Breast epithelium (tissue), 4 donors: Measurements from ENCODE around the gene TMA16. TPM values are rescaled to one million over a fixed set of nuclear protein-coding genes. Genes with fewer than 3 reads are reported as not detected.

Source experiments
- DNase-seq, 2 donors: peaks; one replicate each; pipeline ENCODE4 v3.0.0-alpha.2; 2019; ENCODE audit warnings: low spot score in 2 of 2
- H3K27ac ChIP-seq, 2 donors: fragments of 200-600 bp; sonication (generic) in 1 of 2; one replicate each; pipeline ENCODE4 v1.5.1; 2016 to 2019; ENCODE audit warnings: mild to moderate bottlenecking in 1 of 2
- H3K27me3 ChIP-seq, 2 donors: fragments of 200-600 bp; sonication (generic) in 1 of 2; one replicate each; pipeline versions ENCODE4 v1.5.1 to v1.6.0; 2017 to 2019; ENCODE audit warnings: control low read depth in 1 of 2, mild to moderate bottlenecking in 1 of 2
- H3K36me3 ChIP-seq: fragments of 200-600 bp; one replicate; pipeline ENCODE4 v1.5.1; 2019
- H3K4me1 ChIP-seq, 2 donors: fragments of 200-600 bp; sonication (generic); one replicate each; pipeline ENCODE4 v1.5.1; 2016 to 2019; ENCODE audit warnings: control low read depth in 1 of 2
- H3K4me3 ChIP-seq, 3 donors: fragments of 200-600 bp; sonication (generic); 1 replicate in 2 of 3; 2 replicates in 1 of 3; pipeline ENCODE4 v1.5.1; 2016 to 2019; ENCODE audit warnings: mild to moderate bottlenecking in 3 of 3, moderate library complexity in 2 of 3
- H3K9me3 ChIP-seq, 2 donors: fragments of 200-600 bp; sonication (generic) in 1 of 2; one replicate each; pipeline ENCODE4 v1.5.1; 2016 to 2019; ENCODE audit warnings: control low read depth in 1 of 2
- POLR2A ChIP-seq: fragments of 450-650 bp; IDR thresholded peaks from one replicate; pipeline ENCODE4 v1.6.1; 2016; ENCODE audit warnings: antibody characterized with exemption, mild to moderate bottlenecking, moderate library complexity
- POLR2AphosphoS5 ChIP-seq, 3 donors: sonication (generic); formaldehyde crosslinking; IDR thresholded peaks; one replicate each; pipeline ENCODE4 v1.6.1; 2017; ENCODE audit warnings: antibody characterized with exemption in 3 of 3
- intact Hi-C: fragments of 100-400 bp; cut with DNase I; formaldehyde crosslinking; loops from one replicate; pipeline ENCODE4 v1.15.1; 2023; ENCODE audit warnings: low total_unique reads
- total RNA-seq, 3 donors: library from RNA; depleted of rRNA; stranded (reverse); fragments of >200 nt; gene quantifications; one replicate each; pipeline ENCODE4 v1.1.0, GENCODE V29; 2016
- TF ChIP-seq, protein P1 (sequence below), 3 donors: fragments of 450-650 bp; IDR thresholded peaks; one replicate each; pipeline ENCODE4 v1.5.1; 2016 to 2017; ENCODE audit warnings: antibody characterized with exemption in 3 of 3, mild to moderate bottlenecking in 3 of 3, moderate library complexity in 3 of 3

The TMA16 gene
- total RNA-seq, 3 donors from 2014 or later, result 28.2 to 34.7 (median 30.1) TPM

DNA sequence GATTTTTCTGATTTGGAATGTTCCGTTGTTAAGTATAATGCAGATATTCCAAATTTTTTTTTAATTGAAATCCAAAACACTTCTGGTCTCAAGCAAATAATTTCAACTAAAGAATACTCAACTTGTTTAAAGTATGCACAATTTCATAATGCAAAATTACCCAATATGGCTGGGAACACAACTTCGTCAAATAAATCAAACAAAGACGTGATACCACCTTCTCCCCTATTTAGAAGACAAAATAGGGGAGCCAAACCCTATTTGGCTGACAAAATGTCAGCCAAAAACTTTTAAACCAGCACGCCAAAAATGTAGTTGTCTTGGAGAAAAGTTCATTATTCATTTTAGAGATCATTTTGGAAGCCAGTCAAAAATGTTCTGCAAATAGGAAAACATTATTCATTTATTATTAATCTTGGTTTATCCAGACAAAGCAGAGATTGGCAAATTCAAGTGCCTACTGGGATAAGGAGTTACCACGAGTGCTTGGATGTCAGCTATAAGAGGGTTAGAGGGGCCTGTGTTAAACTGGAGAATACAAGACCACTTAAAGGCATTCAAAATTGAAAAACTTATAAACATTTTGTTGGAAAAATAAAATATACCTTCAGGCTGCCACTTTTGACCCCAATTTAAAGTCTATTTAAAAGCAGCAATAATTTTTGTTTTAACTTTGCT, 17.6 kb upstream of the TMA16 start:
- intact Hi-C loops, result no loop called here
- Histone ChIP-seq H3K4me1 (no peaks in the 10 kb centered on the region), H3K27me3 (no peaks in the 10 kb centered on the region), H3K4me3 (no peak overlapping the region), H3K36me3 (no peaks in the 10 kb centered on the region), H3K9me3 (no peaks in the 10 kb centered on the region), H3K27ac (no peak overlapping the region)
- no peak for DNase-seq
- TF ChIP-seq POLR2A (no peak), POLR2AphosphoS5 (IDR thresholded peaks at IDR 0.05) (no peak)
- TF ChIP-seq, protein P1, sequence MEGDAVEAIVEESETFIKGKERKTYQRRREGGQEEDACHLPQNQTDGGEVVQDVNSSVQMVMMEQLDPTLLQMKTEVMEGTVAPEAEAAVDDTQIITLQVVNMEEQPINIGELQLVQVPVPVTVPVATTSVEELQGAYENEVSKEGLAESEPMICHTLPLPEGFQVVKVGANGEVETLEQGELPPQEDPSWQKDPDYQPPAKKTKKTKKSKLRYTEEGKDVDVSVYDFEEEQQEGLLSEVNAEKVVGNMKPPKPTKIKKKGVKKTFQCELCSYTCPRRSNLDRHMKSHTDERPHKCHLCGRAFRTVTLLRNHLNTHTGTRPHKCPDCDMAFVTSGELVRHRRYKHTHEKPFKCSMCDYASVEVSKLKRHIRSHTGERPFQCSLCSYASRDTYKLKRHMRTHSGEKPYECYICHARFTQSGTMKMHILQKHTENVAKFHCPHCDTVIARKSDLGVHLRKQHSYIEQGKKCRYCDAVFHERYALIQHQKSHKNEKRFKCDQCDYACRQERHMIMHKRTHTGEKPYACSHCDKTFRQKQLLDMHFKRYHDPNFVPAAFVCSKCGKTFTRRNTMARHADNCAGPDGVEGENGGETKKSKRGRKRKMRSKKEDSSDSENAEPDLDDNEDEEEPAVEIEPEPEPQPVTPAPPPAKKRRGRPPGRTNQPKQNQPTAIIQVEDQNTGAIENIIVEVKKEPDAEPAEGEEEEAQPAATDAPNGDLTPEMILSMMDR (IDR thresholded peaks at IDR 0.05), result no peak

DNA sequence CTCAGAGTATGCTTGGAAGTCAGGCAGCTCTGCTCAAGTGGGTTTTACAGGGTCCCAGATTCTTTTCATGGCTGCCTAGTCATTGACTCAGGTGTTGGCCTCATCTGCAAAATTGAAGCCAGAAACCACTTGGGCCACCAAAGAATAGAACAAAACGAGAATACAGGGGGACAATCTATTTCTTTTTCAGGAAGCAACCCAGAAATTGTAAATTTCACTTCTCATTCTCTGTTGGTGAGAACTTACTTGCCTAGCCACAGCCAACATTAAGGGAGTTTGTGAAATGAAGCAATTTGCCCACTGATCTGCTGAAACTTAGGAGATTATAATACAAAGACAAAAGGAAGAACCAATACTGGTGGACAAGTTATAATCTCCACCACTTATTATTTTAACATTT, 12.3 kb upstream of the TMA16 start:
- Histone ChIP-seq H3K4me1 (no peaks in the 10 kb centered on the region), H3K9me3 (no peaks in the 10 kb centered on the region), H3K4me3 (no peak overlapping the region), H3K27me3 (no peaks in the 10 kb centered on the region), H3K27ac (no peak overlapping the region), H3K36me3 (no peaks in the 10 kb centered on the region)
- no peak for TF ChIP-seq POLR2AphosphoS5 (IDR thresholded peaks at IDR 0.05)
- TF ChIP-seq POLR2A, result no peak
- TF ChIP-seq, protein P1 (IDR thresholded peaks at IDR 0.05), result no peak
- intact Hi-C loops, result loop anchor here (5.0 kb wide), 1 partner anchor 1525 kb away; no protein-coding TSS in a partner anchor
- no peak for DNase-seq

DNA sequence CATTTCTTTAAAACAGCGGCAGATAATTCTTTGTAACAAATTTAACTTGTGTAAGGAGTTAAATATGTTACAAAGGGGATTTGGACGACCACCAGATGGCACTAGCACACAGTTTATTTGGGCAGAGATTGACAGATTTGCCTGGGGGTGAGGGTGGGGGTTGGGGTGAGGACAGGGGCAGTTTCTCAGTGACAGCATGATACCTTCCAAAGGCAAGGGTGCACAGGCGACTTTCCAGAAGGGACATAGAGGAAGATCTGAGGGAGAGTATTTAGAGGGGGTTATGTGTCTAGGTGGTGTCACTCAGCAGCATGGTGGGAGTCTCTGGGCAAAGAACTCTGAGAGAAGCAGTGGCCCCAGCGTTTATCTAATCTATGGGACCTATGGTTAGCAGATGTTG, 9.6 kb upstream of the TMA16 start:
- intact Hi-C loops, result loop anchor here (5.0 kb wide), 1 partner anchor 1522 kb away; no protein-coding TSS in a partner anchor
- no peak overlapping the region for H3K4me3 ChIP-seq

DNA sequence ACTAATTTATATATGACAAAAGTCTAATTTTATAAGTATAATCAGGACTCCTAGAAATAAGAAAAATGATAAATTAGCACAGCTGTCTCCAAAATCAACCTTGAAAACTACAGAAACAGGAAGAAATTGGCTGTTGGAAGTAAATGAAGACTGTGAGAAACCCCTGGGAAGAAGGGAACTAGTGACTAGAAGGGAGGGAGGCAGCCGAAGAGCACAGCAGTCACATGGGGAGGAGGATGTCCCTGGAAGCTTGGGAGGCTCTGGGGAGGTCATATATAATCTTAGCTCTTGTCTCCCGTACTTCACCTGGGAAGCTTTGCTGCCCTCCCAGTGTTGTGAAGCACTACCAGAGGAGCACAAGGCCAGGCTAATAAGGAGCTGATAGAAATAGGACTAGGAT, 8.9 kb upstream of the TMA16 start:
- no peaks in the 10 kb centered on the region for H3K4me1 ChIP-seq
- H3K9me3 ChIP-seq, result no peaks in the 10 kb centered on the region
- TF ChIP-seq POLR2AphosphoS5 (IDR thresholded peaks at IDR 0.05), result no peak
- TF ChIP-seq, protein P1 (IDR thresholded peaks at IDR 0.05), result no peak
- no peak for TF ChIP-seq POLR2A
- no peaks in the 10 kb centered on the region for H3K27me3 ChIP-seq
- intact Hi-C loops, result no loop called here
- H3K27ac ChIP-seq, result no peak overlapping the region
- no peak for DNase-seq
- no peak overlapping the region for H3K4me3 ChIP-seq
- H3K36me3 ChIP-seq, result no peaks in the 10 kb centered on the region

More for the DNA sequence above, 9.6 kb upstream of the TMA16 start:
- no peak for TF ChIP-seq POLR2AphosphoS5 (IDR thresholded peaks at IDR 0.05)
- TF ChIP-seq, protein P1 (IDR thresholded peaks at IDR 0.05), result peak in 1 of 3 donors; percentile 15
- Histone ChIP-seq H3K27ac (no peak overlapping the region), H3K4me1 (no peaks in the 10 kb centered on the region), H3K27me3 (no peaks in the 10 kb centered on the region), H3K36me3 (no peaks in the 10 kb centered on the region), H3K9me3 (no peaks in the 10 kb centered on the region)
- no peak for DNase-seq

DNA sequence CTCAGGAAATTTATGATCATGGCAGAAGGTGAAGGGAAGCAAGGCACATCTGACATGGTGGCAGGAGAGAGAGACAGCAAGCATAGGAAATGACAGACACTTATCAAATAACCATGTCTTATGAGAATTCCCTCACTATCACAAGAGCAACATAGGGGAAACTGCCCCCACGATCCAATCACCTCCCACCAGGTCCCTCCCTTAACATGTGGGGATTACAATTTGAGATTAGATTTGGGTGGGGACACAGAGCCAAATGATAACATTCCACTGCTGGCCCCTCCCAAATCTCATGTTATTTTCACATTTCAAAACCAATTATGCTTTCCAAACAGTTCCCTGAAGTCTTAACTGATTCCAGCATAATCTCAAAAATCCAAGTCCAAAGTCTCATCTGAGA, 8.2 kb upstream of the TMA16 start:
- no peaks in the 10 kb centered on the region for H3K9me3 ChIP-seq
- H3K27me3 ChIP-seq, result no peaks in the 10 kb centered on the region
- intact Hi-C loops, result no loop called here
- DNase-seq, result no peak
- H3K27ac ChIP-seq, result no peak overlapping the region
- TF ChIP-seq POLR2AphosphoS5 (IDR thresholded peaks at IDR 0.05), result no peak
- TF ChIP-seq POLR2A, result no peak
- TF ChIP-seq, protein P1 (IDR thresholded peaks at IDR 0.05), result no peak
- no peaks in the 10 kb centered on the region for H3K4me1 ChIP-seq
- no peak overlapping the region for H3K4me3 ChIP-seq
- no peaks in the 10 kb centered on the region for H3K36me3 ChIP-seq
